Activated naive CD8-positive, alpha-beta T cell treated with anti-CD3 and anti-CD28 coated beads, Interleukin-2, amount 50 U/mL, for 24 hours (primary cell): Measurements from ENCODE around the gene PEX11G.

Experiments
- ATAC-seq: fragments of 150-1000 bp; cut with Tn5 transposase; one replicate; pipeline ENCODE4 v1.10.0; 2021
- DNase-seq: peaks from one replicate; pipeline ENCODE4 v3.0.0; 2021
- H3K27ac Mint-ChIP-seq: one replicate; pipeline ENCODE4 v1.8.0; 2021; ENCODE audit warnings: mild to moderate bottlenecking, mixed read lengths
- H3K27me3 Mint-ChIP-seq: one replicate; pipeline ENCODE4 v1.8.0; 2021; ENCODE audit warnings: mixed read lengths
- H3K36me3 Mint-ChIP-seq: one replicate; pipeline ENCODE4 v1.8.0; 2021; ENCODE audit warnings: low read depth, mixed read lengths
- H3K4me1 Mint-ChIP-seq: one replicate; pipeline ENCODE4 v1.8.0; 2021; ENCODE audit warnings: mixed read lengths
- H3K4me3 Mint-ChIP-seq: one replicate; pipeline ENCODE4 v1.8.0; 2021; ENCODE audit warnings: mild to moderate bottlenecking, moderate library complexity, mixed read lengths
- H3K9me3 Mint-ChIP-seq: one replicate; pipeline ENCODE4 v1.8.0; 2021; ENCODE audit warnings: mixed read lengths

Gene PEX11G

DNA sequence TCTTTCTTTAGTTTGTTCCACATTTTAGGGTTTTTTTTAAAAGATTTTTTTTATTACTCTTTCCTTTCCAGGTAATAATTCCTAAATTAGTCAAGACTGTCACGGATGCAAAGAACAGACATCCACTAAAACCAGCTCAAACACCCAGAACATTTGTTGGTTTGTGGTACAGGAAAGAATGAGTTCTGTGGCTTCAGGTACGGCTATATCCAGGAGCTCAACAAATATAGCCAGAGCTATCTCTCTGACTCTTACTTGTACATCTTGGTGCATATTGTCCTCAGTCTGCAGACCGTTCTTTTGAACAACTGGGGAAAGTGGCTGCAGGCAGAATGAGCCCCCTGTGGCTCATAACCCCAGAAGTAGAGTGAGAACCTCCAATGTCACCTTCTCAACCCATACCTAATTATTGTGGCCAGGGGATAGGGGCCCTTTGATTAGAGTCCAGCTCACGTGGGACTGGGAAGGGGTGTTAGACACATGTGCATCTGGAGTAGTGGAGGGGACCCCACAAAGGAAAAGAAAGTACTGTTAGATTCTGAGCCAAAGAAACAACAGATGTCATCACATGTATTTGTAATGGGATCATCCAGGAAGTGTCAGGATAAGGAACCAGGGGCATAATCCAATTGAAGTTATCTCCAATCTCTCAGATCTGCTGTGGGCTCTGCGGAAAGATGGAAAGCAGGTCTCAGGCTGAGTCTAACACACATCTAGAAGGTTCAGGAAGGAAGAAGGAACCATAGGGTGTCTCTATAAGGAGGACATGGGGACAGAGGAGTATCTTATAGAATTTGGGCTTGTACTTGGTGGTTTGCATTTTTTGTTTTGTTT lies 25.2 kb upstream of the PEX11G start:
- Mint-ChIP-seq H3K27ac (no peak overlapping the region), H3K4me1 (peaks cover 13% of the 10 kb centered on the region), H3K27me3 (peaks cover 4% of the 10 kb centered on the region), H3K4me3 (no peak overlapping the region), H3K9me3 (no peaks in the 10 kb centered on the region), H3K36me3 (no peaks in the 10 kb centered on the region)
- no peak for DNase-seq
- ATAC-seq: no peak

DNA sequence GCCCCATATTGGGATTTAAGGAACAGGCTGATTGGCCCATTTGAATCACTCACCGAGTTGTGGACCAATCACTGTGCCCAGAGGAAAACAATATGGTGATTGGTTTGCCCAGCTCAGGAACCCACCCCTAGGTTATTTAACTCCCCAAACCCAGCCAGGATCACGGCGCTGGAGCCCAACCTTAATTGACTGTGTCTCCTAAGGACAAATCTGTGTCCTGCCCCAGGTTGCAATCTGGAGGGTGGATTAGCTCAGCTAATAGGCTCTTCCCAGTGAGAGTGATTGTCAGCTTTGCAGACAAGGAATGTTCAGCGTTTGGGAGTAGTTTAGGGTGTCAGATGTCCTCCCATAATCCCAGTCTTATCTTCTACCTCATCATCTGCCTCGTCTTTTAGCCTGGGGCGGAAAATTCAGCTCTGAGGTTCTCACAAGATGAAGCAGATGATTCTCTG lies 23.6 kb upstream of the PEX11G start:
- no peaks in the 10 kb centered on the region for H3K9me3 Mint-ChIP-seq
- DNase-seq (no peak), ATAC-seq (no peak)

GRCh38 chr19:7509625-7510024 lies 20.8 kb upstream of the PEX11G start:
- no peaks in the 10 kb centered on the region for H3K36me3 Mint-ChIP-seq
- H3K27ac Mint-ChIP-seq: no peak overlapping the region

More for the DNA sequence above, 23.6 kb upstream of the PEX11G start:
- Mint-ChIP-seq H3K27me3 (peaks cover 8% of the 10 kb centered on the region), H3K36me3 (no peaks in the 10 kb centered on the region), H3K4me3 (no peak overlapping the region), H3K27ac (no peak overlapping the region), H3K4me1 (peaks cover 11% of the 10 kb centered on the region)

DNA sequence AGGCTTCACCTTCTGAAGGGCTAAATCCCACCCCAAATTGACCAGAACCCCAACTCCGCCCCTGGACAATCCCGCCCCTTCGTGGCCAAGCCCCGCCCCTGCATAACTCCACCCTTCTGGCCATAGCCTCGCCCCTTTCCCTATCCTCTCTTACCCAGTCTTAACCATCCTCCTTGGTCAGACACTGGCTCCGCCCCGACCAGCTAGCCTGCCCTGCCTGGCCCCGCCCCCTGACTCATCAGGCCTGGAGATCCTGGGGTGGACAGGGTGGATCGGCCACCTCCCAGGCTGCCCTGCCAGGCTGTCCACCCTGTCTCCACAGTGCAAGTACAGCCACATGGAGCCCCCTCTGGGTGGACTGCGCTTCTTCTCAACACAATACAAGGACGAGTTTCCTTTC lies 19.0 kb upstream of the PEX11G start:
- Mint-ChIP-seq H3K36me3 (no peaks in the 10 kb centered on the region), H3K27me3 (peaks cover 32% of the 10 kb centered on the region), H3K9me3 (no peaks in the 10 kb centered on the region), H3K4me3 (no peak overlapping the region), H3K4me1 (peaks cover 10% of the 10 kb centered on the region), H3K27ac (no peak overlapping the region)
- DNase-seq (peak; percentile 34), ATAC-seq (peak; percentile 56)

More at GRCh38 chr19:7509625-7510024, 20.8 kb upstream of the PEX11G start:
- Mint-ChIP-seq H3K4me1 (peaks cover 10% of the 10 kb centered on the region), H3K27me3 (peaks cover 20% of the 10 kb centered on the region), H3K9me3 (no peaks in the 10 kb centered on the region), H3K4me3 (no peak overlapping the region)
- no peak for DNase-seq
- ATAC-seq: no peak

- Mint-ChIP-seq H3K27ac (no peak overlapping the region), H3K9me3 (no peaks in the 10 kb centered on the region), H3K4me3 (no peak overlapping the region), H3K27me3 (peaks cover 37% of the 10 kb centered on the region), H3K4me1 (peaks cover 10% of the 10 kb centered on the region), H3K36me3 (no peaks in the 10 kb centered on the region)
- ATAC-seq (peak; percentile 78), DNase-seq (peak; percentile 63)
Observed at GRCh38 chr19:7506385-7507328, 17.8 kb upstream of the PEX11G start.

DNA sequence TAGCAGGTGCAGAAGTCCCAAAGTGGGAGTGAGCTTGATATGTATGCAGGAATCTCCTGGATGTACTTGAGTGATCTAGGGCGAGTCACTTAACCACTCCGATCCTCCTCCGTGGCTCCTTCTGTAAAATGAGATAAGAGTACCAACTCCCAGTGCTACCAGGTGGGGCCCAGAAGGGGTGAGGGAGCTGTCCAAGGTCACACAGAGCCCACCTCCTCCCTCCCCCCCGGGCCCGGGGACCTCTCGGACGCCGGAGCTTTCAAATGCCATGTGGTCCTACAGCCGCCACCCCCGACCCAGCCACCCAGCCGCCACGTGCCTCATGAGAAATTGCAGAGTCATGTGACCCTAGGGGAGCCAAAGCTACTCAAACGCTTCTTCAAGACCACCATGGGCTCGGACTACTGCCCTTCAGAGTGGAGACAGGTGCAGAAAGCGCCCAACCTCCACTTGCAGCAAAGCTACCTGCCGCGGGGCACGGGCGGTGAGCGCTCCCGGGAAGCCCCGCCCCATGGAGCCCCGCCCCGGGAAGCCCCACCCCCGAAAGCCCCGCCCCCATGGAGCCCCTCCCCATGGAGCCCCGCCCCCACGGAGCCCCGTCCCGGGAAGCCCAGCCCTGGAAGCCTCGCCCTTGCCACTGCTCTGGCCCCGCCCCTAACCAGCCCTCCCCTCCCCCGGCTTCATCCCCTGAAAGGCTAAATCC lies 17.0 kb upstream of the PEX11G start:
- Mint-ChIP-seq H3K4me1 (peaks cover 12% of the 10 kb centered on the region), H3K9me3 (no peaks in the 10 kb centered on the region), H3K27ac (no peak overlapping the region), H3K36me3 (no peaks in the 10 kb centered on the region), H3K4me3 (peak overlapping the region; percentile 17), H3K27me3 (peaks cover 42% of the 10 kb centered on the region)
- DNase-seq (peak; percentile 45), ATAC-seq (peak; percentile 8)

GRCh38 chr19:7505288-7505681 lies 16.4 kb upstream of the PEX11G start:
- Mint-ChIP-seq H3K4me3 (no peak overlapping the region), H3K9me3 (no peaks in the 10 kb centered on the region), H3K36me3 (no peaks in the 10 kb centered on the region), H3K4me1 (peaks cover 12% of the 10 kb centered on the region), H3K27ac (no peak overlapping the region), H3K27me3 (peaks cover 44% of the 10 kb centered on the region)
- ATAC-seq: no peak
- DNase-seq: no peak

GRCh38 chr19:7504684-7505083 lies 15.8 kb upstream of the PEX11G start:
- Mint-ChIP-seq H3K27me3 (peaks cover 47% of the 10 kb centered on the region), H3K9me3 (no peaks in the 10 kb centered on the region), H3K36me3 (no peaks in the 10 kb centered on the region), H3K4me1 (peaks cover 12% of the 10 kb centered on the region), H3K4me3 (no peak overlapping the region), H3K27ac (no peak overlapping the region)
- no peak for ATAC-seq
- no peak for DNase-seq

GRCh38 chr19:7502552-7502951 lies 13.7 kb upstream of the PEX11G start:
- DNase-seq: no peak
- Mint-ChIP-seq H3K4me3 (no peak overlapping the region), H3K36me3 (no peaks in the 10 kb centered on the region), H3K27me3 (peaks cover 57% of the 10 kb centered on the region), H3K4me1 (peaks cover 12% of the 10 kb centered on the region), H3K9me3 (no peaks in the 10 kb centered on the region), H3K27ac (no peak overlapping the region)
- ATAC-seq: no peak

GRCh38 chr19:7500811-7501450 lies 12.1 kb upstream of the PEX11G start:
- peak overlapping the region; percentile 40 for H3K4me3 Mint-ChIP-seq
- peaks cover 56% of the 10 kb centered on the region for H3K27me3 Mint-ChIP-seq
- no peaks in the 10 kb centered on the region for H3K9me3 Mint-ChIP-seq
- no peak overlapping the region for H3K27ac Mint-ChIP-seq
- ATAC-seq (peak; percentile 35), DNase-seq (peak; percentile 64)
- peaks cover 10% of the 10 kb centered on the region for H3K4me1 Mint-ChIP-seq
- H3K36me3 Mint-ChIP-seq: no peaks in the 10 kb centered on the region

DNA sequence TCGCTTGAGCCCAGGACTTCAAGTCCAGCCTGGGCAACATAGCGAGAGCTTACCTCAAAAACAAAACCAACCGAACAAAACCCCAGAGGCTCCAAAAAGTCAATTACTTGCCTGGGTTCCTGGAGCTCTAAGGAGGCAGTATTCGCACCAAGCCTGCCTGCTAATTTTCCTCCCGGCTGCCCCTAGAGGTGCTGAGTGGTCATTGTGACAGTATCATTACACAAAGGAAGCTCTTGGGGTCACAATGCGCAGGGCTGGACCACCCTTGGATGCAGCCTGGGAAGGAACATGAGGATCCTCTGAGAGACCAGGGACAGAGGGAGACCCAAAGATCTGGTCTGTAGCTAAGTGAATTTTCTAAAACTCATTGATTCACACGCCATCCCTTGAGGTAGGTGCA lies 8.5 kb upstream of the PEX11G start:
- Mint-ChIP-seq H3K4me1 (peaks cover 14% of the 10 kb centered on the region), H3K36me3 (no peaks in the 10 kb centered on the region), H3K27ac (no peak overlapping the region), H3K27me3 (peaks cover 35% of the 10 kb centered on the region), H3K4me3 (no peak overlapping the region), H3K9me3 (no peaks in the 10 kb centered on the region)
- ATAC-seq (no peak), DNase-seq (no peak)

DNA sequence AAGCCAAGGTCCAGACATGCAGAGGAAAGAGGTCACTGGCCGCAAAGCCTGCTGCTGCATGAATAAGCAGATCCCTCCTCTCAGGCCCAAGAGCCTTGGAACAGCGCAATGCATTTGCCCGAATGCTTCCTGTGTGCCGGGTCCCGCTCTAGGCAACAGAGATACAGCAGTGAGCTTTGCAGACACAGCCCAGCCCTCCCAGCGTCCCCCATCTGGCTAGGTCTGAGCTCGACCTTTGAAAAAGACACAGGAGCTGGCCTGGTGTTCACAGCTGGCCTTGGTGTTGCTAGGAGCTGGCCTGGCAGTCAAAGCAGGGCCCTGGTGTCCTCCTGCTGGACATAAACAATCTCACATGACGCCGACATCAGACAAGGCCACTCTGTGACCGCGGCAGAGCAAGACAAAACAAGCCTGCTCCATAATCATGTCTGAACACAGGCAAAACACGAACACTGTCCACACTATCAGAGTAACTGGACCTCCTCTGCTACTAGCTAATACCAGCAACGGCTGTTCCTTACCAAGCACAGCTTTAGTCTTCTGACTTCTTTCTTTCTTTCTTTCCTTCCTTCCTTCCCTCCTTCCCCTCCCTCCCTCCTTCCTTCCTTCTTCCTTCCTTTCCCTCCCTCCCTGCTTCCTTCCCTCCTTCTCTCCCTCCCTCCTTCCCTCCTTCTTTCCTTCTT lies 5.7 kb upstream of the PEX11G start:
- Mint-ChIP-seq H3K4me3 (no peak overlapping the region), H3K9me3 (no peaks in the 10 kb centered on the region), H3K36me3 (no peaks in the 10 kb centered on the region), H3K27me3 (peaks cover 25% of the 10 kb centered on the region), H3K4me1 (peaks cover 31% of the 10 kb centered on the region), H3K27ac (no peak overlapping the region)
- DNase-seq: no peak
- no peak for ATAC-seq

- H3K4me3 Mint-ChIP-seq: no peak overlapping the region
- ATAC-seq (no peak), DNase-seq (no peak)
- peaks cover 12% of the 10 kb centered on the region for H3K27me3 Mint-ChIP-seq
- no peaks in the 10 kb centered on the region for H3K9me3 Mint-ChIP-seq
- no peaks in the 10 kb centered on the region for H3K36me3 Mint-ChIP-seq
- peak overlapping the region; percentile 90 for H3K27ac Mint-ChIP-seq
- H3K4me1 Mint-ChIP-seq: peaks cover 38% of the 10 kb centered on the region
Observed at GRCh38 chr19:7492558-7492957, 3.7 kb upstream of the PEX11G start.
